ENCODE data around the gene PSG6.
"Not testable (repeated sequence)": the region's sequence is repeated elsewhere in the genome, so short reads cannot be mapped to it uniquely, and the experiment has no call there.

The PSG6 gene

DNA sequence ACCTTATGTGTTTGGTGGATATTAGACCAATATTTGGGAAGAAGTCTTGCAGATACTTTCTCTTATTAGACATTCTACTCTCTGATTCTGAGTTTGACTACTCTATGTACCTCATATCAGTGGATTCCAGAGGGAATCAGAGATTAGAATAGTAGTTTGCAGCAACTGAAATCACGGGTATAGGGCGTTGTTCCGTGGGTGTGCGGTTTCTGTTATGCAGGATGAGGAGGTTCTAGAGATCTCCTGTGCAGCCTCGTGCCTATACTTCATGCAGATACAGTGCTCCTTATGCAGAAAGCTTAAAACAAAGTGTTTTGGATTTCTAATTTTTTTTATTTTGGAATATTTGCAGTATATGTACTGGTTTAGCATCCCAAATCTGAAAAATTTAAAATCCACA lies 6.0 kb downstream of the PSG6 start:
- DNase-seq = not testable (repeated sequence)

DNA sequence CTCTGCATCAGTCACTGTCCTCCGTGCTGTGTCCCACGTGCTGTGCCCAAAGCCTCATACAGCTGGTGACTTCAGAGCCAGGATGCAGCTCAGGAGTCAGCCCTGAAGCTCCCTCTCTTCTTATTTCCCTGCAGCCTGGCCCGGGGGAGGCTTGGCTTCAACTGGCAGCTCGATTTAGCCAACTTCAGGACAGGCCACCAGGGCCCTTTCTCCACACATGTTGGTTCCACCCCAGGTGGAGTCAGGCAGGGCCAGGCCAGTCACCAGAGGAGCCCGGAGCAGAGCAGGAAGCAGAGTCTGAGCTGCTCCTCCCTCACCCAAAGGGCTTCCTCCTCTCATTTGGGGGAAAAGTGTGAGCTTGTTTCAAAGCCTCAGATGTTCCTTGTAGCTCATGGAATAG lies 11.5 kb downstream of the PSG6 start:
- DNase-seq = not testable (repeated sequence)

DNA sequence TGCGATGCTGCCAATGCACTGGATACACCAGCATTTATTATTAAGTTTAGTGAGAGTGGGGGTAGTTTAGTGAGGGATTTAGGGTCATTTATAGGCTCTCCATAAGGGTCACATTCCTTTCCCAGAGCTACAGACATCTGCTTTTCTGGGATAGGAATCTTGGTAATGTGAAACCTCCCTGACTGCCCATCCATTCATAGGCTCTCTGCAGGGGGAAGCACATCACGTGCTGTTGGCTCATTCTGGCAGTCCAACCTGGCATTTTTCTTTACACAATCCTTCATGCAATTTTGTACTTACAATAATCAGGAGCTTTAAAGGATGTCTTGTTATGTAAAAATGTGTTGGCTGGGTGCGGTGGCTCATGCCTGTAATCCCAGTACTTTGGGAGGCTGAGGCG lies 17.1 kb downstream of the PSG6 start:
- DNase-seq = not testable (repeated sequence)

DNA sequence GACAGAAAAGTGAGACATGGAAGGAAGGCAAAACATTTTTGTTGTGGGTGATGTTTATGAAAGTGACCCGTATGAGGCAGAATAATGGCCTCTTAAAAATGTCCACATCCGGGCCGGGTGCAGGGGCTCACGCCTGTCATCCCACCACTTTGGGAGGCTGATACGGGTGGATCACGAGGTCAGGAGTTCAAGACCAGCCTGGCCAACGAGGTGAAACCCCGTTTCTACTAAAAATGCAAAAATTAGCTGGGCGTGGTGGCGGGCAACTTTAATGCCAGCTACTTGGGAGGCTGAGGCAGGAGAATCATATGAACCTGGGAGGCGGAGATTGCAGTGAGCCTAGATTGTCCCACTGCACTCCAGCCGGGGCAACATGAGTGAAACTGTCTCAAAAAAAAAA lies 18.0 kb downstream of the PSG6 start:
- not testable (repeated sequence) for DNase-seq

DNA sequence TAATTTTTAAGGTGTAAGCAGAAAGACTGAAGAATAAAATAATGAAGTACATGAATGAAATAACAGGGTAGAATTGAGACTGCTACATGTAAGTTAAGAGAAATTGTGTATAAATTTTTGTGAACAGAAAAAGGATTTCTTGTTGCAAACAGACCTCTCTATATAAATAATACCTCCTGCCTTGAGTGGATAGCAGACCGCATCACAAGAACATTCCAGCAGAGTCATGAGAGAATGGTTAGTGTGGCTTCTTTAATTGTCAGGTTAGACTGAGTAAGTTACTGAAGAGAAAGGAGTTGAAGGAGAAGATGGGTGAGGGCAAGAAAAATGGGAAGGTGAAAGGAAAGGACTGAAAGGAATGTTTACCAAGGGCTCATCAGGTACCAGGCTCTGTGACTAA lies 18.6 kb downstream of the PSG6 start:
- DNase-seq = not testable (repeated sequence)

DNA sequence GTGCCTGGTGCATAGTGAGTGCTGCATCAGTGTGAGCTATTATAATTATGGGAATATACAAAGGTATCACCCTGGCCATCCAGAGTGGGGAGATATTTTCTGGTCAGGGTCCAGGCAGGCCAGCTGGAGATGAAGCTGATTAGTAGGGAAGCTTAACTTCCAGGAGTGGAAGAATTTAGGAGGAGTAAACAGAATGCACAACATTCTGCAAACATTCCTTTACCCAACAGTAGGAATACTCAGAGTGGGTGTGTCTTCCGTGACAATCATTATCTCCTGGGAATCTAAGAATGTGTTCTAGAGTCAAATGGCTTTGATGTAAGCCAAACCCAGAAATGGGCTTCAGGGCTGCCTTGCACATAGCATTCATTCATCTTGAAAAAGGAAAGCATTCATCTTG lies 19.0 kb downstream of the PSG6 start:
- DNase-seq = not testable (repeated sequence)

DNA sequence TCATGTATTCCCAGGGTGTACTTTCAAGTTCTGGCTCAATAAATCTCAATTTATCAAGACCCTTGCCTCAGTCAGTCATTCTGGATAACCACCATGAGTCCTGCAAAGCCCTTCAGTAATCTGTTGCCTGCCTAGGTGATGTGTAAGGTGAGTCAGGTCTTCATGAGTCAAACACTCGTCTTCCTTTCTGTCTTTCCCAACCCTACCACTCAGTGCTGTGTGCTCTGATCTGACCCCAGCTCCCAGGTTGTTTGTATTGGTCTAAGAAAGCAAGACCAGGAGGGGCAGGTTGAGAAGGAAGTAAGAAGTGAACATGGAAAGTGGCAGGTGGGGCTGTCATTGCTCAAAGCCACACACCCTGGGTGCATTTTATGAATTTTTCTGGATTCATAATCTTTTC lies 20.0 kb downstream of the PSG6 start:
- DNase-seq = not testable (repeated sequence)

DNA sequence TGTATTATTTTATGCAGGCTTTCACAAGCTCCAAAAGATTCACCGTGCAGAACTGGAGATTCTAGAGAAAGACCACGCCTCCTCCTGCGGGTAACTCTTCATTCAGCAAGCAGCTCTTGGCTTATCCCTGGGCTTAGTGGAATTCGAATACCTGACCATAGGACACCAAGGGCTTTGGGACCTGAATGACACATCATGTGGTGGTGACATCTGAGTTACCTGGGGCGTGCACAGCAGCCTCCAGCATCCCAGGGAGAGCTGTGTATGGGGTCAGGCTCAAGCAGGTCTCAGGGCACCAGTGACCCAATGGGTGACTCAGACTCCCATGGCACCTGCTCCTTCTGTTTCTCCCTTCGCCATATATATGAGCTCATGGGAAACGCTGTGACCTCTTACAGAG lies 27.2 kb downstream of the PSG6 start:
- not testable (repeated sequence) for DNase-seq

DNA sequence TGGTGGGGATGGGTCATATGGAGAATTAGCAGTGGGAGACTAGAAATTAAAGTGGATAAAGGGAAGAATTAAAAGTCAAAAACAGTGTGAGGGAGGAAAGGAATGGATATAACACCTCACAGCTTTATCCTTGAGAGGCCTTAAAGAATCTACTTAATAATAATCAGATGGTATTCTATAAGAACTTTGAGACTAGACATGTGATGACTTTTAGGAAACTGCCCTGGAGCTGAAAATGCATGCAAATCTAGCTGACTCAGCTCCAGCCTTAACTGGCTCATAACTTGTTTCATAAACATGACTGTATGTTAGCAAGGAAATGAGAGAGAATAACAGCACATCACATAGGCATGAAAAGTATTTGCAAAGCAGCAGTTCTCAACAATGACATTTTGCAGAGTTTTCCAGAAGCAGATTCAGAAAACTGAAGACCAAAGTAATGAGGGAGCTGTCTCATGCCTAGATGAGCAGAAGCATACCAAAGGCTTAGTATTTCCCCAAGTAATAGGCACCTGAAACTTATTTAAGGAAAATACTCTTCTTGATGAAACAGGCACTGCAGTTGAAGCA lies 29.7 kb downstream of the PSG6 start:
- not testable (repeated sequence) for DNase-seq

DNA sequence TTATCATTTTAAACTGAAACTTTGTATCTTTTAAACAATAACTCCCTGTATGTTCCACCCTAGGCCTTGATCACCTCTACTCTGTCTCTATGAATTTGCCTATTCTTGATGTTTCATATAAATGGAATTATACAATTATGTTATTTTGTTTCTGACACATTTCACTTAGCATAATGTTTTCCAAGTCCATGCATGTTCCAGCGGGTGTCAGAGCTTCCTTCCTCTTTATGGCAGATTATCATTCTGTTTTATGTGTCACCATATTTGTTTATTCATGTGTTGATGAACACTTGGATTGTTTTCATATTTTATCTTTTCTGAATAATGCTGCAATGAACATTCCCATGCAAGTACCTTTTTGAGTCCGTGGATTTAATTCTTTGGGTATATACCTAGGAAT lies 35.0 kb downstream of the PSG6 start:
- DNase-seq = not testable (repeated sequence)

DNA sequence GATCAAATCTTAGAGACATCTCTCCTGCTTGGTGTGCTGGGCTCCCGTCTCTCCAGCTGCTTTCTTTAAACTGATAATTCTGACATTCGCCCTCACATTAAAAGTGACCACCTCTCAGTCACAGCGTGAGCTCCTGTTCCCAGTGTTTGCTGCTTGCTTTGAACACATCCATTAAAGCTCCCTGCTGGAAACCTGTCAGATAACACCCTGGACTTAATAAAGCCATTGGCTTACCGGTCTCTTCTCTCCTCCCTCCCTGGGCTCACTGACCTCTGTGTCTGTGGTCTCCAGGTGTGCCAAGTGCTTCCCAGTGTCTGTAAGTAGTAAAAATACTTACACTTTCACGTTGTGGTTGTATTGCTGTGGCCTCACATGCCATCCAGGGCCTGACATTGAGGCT lies 35.7 kb downstream of the PSG6 start:
- DNase-seq = not testable (repeated sequence)

DNA sequence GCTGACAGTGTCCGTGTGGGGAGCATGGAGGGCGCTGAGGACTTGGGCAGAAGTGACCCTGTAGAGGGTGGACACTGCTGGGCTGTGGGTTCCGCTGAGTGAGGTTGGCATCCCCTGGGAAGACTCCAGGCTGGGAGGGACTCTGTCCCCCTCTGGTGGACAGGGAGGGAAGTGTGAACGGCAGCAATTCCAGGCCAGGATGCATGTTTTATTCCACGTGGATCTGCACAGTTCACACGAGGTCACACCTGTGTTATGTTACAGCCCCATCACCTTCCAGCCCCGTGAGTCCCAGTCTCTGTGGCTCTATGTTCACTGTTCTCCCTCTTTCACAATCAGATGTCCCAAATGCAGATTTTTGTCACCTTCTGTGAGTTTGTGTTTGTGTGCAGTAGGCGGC lies 36.4 kb downstream of the PSG6 start:
- not testable (repeated sequence) for DNase-seq

DNA sequence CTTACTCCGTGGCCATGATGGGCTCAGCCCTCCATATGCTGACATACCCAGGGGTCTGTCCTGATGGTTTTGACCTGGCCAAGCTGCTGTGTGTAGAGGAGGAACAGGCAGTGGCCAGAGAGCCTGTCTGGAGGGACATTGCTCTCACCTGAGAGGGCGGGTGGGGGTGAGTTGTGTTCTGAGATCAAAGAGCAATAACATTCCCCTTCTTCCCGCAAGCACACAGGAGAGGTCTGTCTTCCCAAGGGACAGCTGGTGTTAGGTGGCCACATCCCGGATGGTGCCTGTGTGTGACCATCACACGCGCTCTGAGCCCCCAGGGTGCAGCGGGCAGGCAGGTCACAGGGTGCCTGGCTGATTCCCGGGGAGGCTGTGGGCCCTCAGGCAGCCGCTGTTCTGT lies 37.1 kb downstream of the PSG6 start:
- not testable (repeated sequence) for DNase-seq

DNA sequence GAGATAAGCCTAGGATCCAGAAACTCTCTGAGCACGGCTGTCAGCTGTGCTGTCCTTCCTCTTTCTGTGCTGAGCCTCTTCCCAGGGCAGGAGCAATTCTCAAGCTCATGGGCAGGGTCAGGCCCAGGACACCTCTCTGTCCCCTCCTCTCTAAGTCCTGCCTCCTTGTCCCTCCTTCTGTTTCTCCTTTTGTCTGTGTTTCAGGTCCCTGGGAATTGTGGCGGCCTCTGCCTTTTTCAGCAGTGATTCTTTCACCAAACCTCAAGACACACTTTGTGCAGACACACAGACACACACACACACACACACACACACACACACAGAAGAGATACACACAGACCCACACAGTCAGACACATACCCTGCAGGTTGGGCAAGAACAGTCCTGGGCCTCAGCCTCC lies 38.1 kb downstream of the PSG6 start, which contains the start of gene PSG1:
PSG1 (minus strand) TSS at position 101 of the 400 bp plus-strand sequence. CDS start 132 bp downstream, outside the sequence.
- DNase-seq = no peak

DNA sequence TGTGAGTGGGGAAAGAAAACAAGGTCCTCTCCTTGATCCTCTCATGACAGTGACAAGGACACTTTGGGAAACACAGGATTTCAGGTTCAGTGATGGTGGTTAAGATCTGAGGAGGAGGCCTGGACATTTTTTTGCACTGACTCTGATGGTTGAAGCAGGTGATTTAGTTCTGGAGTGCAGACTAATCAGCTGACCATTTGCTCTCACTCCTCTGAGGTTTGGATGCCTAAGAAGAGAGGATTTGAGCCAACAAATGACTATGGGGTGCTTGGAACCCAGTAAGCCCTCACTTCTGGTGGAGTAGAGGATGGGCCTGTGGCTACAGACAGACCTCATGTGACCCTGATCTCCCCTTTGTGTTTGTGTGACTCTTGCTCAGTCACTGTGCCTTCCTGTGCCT lies 41.1 kb downstream of the PSG6 start:
- DNase-seq = not testable (repeated sequence)

DNA sequence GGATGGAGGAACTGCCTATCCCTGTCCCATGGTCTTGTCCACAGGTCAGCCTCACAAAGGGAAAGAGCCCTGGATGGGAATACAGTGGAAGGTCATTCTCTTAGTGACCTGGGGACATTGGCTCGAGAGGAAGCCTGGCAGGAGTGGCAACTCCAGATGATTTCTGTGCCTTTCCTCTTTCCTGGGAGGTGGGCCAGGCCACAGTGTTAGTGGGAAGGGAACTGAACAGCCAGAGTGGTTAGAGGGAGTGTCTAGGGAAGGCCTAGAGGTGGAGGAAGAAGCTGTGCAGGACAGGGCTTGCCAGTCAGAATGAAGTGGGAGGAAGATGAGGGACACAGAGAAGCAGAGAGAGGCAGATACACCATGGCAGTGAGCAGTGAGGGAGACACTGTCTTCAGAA lies 41.8 kb downstream of the PSG6 start:
- not testable (repeated sequence) for DNase-seq

DNA sequence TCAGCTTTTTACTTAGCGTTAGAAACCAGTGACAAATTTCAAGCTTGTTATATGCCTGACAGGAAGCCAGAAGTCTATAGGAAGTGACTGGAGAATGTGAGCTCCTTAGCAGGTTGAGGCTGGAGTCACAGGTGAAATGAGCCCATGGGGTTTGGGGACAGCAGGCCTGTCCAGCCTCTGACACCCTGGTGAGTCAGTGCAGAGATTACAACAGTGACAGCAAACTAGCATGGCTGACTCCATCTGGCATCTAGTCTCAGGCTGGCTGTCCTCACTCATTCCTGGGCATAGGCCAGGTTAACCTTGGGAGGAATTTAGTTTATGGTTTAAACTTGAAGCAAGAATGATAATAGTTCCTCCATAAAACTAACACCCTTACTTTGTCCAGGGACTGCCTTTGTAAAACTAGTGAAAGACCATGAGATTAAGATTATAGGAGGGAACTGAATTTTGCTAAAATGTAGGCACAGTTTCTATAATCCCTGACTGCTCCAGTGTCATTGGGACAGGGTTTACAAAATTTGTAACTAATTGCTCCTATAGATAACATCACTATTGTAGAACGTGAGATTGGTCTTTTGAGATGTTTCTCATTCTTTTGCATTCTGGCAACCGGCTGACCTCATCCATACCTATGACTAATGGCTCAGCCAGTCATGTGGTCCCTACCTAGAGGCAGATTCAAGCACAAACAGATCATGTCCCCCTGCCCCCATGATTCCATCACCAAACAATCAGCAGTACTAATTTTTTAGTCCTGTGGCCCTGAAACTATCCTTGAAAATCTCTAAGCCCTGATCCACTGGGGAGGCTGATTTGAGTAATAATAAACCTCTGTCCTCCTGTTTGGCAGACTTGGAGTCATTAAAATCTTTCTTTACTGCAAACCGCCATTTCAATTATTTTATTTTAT lies 42.5 kb downstream of the PSG6 start:
- DNase-seq = not testable (repeated sequence)

DNA sequence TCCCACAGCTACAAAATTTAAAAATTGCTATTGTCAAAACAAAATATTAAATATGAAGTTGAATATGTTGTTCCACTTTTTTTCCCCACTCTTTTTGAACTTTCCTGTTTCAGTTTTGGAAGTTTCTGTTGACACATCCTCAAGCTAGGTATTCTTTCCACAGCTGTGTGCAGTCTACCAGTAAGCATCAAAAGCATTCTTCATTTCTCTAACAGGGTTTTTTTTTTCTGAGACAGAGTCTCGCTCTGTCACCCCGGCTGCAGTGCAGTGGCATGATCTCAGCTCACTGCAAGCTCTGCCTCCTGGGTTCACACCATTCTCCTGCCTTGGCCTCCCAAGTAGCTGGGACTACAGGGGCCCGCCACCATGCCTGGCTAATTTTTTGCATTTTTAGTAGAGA lies 43.6 kb downstream of the PSG6 start:
- DNase-seq = not testable (repeated sequence)

DNA sequence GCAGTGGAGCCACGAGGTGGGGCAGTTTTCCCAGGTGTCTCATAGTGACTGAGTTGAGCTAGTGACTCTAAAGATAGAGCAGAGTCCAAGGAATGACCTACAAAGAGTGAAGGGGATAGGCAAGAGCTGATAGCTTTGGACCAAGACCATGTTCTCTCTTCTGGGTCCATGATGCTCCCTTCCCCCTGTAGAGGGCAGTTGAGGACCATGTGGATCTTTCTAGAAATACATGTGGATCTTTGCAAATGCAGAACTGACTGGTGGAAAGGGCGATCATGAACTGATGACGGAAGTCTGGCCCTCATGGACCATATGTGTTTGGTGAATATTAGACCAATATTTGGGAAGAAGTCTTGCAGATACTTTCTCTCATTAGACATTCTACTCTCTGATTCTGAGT lies 45.1 kb downstream of the PSG6 start:
- no peak for DNase-seq

DNA sequence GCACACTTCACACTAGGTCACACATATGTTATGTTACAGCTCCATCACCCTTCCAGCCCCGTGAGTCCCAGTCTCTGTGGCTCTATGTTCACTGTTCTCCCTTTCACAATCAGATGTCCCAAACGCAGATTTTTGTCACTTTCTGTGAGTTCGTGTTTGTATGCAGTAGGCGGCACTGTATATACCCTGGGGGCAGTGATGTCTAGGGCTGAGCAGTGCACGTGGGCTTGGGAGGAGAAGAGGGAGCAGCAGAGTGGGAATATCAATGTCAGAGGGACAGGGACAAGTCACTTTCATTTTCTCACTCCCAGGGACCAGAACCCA lies 60.2 kb downstream of the PSG6 start:
- DNase-seq = no peak

DNA sequence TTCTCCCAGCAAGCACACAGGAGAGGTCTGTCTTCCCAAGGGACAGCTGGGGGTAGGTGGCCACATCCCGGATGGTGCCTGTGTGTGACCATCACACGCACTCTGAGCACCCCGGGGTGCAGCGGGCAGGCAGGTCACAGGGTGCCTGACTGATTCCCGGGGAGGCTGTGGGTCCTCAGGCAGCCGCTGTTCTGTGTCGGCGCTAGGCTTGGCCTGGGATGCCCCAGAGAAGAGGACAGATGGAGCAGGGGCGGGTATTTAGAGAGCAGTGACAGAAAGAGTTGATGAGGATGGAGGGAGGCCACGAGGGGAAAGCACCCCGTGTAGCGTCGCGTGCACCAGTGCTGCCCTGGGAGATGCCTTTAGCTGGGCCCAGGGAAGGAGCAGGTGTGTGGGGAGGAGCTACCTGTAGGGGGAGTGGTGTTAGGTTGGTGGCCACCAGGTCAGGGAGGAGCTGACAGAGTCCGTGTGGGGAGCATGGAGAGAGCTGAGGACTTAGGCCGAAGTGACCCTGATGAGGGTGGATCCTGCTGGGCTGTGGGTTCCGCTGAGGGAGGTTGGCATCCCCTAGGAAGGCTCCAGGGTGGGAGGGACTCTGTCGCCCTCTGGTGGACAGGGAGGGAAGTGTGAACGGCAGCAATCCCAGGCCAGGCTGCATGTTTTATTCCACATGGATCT lies 60.7 kb downstream of the PSG6 start:
- DNase-seq = peak in 30 of 56 donors; percentile 1 to 74 (median 26)

DNA sequence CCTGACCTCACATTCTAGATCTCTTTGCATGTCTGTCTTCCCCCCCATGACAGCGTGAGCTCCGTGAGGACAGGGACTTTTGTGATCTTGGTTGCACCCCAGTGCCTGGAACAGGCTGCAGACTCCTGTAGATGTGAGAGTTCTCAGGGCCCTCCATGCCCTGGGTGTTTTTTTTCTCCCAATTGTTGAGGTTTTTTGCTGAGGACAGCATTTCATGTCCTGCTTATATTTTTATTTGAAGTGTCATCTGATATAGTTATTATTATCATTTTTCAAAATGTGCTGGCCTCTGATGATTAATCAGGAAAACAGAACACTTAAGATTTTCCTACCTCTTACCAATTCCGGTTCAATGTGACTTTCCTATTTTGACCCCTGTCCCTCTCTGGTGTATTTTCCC lies 62.9 kb downstream of the PSG6 start:
- DNase-seq = not testable (repeated sequence)

All from nucleus accumbens (tissue), 56 donors.